ENCODE results near the gene DTX3.

DNA sequence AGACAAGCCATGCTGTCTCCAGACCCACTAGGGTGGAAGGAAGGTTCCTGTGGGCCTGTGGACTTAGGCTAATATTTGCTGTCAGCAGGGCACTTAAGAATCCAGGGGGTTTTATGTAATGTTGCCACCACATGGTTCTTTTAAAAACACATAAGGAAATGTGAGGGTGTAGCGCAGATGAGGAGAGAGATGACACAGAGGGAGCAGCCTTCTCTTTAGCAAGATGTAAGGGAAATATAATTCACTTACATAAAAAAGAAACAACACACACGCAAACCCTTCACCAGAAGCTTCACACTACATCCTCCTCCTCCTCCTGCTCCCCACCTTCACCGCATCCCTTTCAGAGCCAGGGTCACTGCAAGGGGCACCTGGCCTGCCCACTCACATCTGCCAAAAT, 18.5 kb upstream of the DTX3 start:
- TF ChIP-seq POLR2AphosphoS5 (IDR thresholded peaks at IDR 0.05): no peak
- no peak for TF ChIP-seq POLR2A (IDR thresholded peaks at IDR 0.05)

Data from breast epithelium (tissue), 3 donors.